Activated CD8-positive, alpha-beta memory T cell treated with anti-CD3 and anti-CD28 coated beads, Interleukin-2, amount 50 U/mL, for 1 hour (primary cell): ENCODE measurements around the gene PRPF38B.
"Not testable (repeated sequence)": the region's sequence is repeated elsewhere in the genome, so short reads cannot be mapped to it uniquely, and the experiment has no call there.

ENCODE experiments used
- DNase-seq: peaks from one replicate; pipeline ENCODE4 v3.0.0-alpha.2; 2020; ENCODE audit errors: extremely low read depth

PRPF38B gene, protein sequence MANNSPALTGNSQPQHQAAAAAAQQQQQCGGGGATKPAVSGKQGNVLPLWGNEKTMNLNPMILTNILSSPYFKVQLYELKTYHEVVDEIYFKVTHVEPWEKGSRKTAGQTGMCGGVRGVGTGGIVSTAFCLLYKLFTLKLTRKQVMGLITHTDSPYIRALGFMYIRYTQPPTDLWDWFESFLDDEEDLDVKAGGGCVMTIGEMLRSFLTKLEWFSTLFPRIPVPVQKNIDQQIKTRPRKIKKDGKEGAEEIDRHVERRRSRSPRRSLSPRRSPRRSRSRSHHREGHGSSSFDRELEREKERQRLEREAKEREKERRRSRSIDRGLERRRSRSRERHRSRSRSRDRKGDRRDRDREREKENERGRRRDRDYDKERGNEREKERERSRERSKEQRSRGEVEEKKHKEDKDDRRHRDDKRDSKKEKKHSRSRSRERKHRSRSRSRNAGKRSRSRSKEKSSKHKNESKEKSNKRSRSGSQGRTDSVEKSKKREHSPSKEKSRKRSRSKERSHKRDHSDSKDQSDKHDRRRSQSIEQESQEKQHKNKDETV

DNA sequence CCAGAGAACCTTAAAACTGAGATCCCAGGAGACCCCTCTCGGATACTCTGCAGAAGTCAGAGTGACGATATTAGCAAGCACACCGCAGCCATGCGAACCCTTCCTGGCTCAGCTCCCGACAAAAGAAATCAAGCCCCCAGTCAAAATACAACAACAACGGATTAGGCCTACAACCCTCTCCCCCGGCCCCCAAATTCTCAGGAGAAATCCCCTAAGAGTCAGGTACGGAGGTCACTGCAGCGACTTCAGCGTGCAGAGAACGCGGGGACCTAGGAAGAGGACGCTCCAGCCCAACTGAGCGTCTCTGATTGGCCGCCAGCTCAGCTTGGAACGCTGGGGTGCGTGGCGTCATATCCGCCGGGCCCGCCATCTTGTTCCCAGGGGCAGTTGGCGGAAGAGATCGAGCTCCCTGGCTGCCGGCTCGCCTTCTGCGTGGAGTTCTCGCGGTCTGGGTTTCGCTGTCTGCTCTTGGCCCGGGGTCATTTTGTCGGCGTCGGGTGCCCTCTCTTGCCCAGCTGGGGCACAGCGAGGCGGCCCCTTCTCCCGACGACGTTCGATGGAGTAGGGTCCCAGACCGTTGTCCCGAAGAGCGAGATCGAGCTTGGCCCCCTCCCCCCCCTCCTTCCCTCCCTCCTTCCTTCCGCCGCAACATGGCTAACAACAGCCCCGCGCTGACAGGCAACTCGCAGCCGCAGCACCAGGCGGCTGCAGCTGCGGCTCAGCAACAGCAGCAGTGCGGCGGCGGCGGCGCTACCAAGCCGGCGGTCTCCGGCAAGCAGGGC, at the start of gene PRPF38B:
TSS of gene PRPF38B (plus strand) at position 369 of the 782 bp plus-strand sequence. CDS start at position 651, 282 bp downstream.
- peak; percentile 81 for DNase-seq

DNA sequence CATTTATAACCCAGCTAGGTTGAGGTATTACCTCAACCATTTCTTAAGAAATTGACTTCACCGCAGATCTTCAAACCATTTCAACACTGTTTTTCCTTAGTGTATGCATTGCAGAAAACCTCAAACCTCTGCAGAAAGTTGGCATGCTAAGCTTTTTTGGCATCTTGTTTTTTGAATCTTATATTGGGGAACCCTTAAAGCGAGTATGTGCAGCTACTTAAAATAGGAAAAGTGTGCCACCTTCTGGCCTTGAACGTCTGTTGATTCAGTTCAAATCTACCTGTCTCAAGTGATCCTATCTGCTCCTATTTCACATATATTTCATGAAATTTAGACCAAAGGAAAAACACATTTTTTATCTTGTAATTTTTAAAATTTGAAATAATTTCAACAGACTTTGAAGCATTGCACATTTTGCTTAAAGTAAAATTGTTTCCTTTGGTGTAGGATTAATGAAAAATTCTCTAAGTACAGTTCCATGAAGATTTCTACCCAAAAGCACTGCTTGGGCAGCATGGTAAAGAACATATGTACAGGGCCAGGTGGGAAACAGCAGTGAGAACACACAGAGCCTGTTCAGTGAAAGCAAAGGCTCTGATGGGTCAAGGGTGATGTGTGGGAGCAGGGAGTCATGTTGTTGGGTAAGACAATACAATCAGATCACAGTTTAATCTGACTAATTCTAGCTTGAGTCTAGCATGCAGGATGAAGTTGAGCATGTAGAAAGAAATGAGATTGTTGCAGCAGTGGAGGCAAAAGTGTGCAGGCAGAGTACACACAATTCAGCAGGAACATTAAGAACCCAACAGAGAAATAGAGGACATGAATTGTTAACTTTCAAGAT, 48.4 kb upstream of the PRPF38B start:
- no peak for DNase-seq

DNA sequence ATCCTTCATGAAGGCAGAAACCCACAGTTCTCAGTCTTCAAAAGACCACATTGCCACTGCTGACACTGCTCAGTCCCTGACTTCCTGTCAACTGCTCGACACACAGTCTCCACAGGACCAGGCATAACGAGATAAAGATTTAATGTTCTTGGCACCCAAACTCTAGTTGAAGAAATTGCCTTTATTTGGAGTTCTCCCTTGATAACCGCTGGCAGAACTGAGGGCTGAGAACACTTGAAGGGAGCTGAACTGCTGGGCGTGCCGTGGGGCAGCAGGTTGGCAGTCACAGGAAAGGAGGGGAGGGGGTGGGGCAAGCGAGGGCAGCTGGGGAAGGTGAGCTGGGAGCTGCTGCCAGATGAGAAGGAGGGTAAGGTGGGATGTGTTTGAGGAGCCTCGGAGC, 47.1 kb upstream of the PRPF38B start:
- no peak for DNase-seq

DNA sequence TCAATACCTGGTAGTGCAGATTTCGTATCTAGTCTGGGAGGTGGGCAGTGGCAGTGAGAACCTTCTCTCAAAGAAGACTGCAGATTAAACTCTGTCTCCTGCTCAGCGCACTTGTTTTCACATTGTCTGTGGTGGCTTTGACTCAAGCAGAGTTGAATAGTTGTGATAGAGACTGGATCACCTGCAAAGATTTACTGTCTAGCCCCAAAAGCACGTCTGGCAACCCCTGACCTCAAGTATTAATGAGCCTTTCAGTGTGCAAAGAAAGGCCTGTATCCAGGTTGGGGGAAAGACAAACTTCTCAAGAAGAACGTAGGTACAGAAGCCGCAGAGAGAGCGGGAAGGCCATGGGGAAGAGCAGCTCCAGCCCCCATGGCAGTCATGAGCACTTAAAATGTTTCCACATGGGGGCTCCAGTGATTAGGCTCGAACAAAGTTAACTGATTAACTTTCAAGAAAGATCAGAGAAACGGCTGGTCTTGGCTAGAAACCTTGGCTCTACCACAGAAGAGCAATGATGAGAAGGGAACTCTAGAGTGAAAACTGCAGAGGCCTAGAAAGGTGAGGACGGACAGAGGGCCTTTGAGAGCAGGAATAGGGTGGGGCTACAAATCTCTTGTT, 46.4 kb upstream of the PRPF38B start:
- DNase-seq = no peak

DNA sequence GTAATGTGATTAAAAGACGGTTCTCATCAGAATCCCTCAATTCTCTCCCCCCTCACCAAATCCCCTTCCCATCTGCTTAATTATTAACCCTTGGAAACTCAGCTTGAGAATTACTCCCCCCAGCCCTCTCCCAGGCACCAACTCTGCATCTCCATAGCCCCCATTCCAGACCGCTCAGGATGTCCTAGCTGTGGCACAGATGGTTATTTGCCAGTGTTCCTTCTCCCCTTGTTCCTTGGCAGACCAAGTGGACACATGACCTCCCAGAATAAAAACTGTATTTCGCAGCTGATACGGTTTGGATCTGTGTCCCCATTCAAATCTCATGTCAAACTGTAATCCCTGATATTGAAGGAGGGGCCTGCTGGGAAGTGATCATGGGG, 45.9 kb upstream of the PRPF38B start:
- no peak for DNase-seq

DNA sequence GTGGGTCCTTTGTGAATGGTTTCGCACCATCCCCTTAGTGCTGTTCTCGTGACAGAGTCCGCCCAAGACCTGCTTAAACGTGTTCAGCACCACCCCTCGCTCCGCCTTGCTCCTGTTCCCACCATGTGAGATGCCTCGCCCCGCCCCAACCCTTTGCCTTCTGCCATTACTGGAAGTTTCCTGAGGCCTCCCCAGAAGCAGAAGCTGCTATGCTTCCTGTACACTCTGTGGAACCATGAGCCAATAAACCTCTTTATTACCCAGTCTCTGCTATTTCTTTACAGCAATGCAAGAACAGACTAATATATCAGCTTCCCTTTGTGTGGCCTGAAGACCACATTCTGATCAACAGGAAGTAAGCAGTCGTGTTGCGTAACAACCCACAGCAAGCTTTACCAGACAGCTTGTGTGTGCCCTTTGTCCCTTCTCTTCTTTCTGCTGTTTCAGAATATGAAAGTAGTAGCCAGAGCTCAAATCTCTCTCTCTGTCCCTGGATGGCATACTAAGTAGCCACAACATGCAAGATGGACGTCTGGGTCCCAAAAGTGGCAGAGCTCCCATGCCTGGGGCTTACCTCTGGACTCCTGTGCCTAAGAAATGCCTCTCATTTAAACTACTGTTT, 45.4 kb upstream of the PRPF38B start:
- peak; percentile 62 for DNase-seq

DNA sequence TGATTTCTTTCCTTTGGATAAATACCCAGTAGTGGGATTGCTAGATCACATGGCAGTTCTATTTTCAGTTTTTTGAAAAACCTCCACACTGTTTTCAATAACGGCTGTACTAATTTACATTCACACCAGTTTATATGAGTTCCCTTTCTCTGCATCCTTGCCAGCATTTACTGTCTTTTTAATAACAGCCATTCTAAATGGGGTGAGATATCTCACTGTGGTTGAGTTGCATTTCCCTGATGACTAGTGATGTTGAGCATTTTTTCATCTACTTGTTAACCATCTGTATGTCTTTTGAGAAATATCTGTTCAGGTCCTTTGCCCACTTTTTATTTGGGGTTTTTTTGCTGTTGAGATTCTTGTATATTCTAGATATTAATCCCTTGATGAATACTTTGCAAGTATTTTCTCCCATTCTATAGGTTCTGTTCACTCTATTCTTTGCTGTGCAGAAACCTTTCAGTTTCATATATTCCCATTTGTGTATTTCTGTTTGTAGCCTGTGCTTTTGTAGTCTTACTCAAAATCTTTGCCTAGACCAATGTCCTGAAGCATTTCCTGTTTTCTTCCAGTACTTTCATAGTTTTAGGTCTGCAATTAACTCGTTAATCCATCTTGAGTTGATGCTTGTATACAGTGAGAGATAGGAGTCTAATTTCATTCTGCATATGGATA, 38.5 kb upstream of the PRPF38B start:
- DNase-seq = no peak

DNA sequence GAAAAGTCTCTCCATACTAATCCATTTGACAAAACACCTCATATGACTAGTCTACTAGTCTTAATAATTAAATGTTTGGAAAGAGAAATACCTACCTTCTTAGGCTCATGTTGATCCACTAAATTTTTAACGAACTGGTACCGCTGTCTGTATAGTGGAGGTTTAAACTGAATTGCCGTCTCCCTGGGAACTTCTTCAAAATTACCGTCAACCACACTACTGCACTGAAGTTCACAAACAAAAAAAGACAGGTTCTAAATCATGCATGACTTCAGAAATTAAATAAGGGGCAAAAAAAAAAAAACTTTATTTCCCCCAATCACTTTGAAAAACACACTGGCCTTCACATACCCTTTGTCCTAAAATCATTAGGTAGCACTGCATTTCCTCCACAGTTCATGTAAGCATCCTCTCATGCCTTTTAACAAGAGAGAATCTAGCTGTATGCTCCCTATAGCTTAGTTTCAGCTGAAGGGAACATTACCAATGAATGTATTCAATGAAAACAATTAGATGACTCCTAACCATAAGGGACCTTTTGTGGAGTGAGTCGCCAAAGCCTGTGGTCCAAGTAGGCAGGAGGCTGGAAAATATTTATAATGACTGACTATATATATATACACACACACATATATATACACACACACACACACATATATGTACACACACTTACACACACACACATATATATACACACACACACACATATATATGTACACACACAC, 34.6 kb upstream of the PRPF38B start:
- no peak for DNase-seq

DNA sequence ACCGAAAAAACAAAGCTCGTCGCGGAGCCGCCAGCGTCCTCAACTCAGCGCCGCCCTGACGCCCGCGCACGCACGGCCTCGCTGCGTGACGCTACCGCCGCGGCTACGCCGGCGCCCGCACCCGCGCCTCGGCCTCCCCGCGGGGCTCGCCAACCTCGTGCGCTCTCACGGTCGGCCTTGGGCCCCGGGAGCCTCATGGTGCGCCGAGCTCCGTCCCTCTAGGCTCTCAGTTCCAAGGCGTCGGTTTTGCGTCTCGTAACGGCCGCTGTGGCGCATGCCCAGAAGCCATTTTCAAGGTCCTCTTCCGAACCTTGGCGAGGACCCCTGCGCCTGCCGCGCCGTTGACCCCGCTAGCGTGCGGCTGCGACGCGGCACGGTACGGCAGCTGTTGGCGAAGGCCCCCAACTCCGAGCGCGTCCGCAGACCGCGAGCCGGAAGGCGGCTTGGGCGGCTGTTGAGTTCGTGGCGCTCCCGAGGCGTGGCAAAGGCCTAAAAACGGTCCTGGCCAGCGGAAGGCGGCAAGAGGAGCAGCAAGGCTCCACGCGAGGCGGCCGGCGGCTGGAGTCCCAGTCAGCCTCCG, 31.0 kb upstream of the PRPF38B start, which contains the start of gene HENMT1:
TSS of gene HENMT1 (minus strand) at position 64 of the 580 bp plus-strand sequence. CDS start 1,209 bp downstream, outside the sequence.
- DNase-seq = peak; percentile 51

DNA sequence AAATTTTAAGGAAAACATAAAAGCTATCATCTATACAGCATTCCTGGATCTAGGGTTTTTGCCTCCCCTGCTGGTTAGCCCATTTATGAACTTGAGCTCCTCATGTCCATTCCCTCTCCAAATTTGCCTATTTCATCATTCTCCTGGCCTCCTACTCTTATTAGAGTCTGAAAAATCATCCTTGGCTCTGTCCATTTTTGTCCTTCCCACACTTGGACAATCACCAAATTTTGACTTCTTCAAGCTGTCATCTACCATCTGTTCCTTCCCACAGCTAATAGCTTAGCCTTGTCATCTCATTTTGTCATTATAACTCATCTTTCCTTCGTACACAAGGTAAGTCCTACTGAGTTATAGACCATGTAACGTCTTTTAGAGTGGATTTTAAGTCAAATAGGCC, 29.0 kb upstream of the PRPF38B start:
- DNase-seq = no peak

DNA sequence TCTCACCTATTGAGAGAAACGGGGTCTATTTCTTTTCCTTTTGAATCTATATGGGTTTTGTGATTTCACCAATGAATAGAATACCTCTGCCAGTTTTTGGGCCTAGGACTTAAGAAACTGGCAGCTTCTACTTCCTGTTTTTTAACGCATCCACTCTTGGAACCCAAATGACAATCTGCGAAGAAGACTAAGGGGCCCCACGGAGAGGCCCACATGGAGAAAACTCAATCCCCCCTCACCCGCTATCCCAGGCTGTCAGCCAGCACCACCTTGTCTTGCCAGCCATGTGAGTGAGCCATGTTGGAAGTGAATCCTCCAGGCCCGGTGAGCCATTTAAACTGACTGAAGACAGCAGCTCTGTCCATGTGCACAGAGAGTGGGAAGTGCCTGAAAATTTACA, 27.6 kb upstream of the PRPF38B start:
- DNase-seq = no peak

DNA sequence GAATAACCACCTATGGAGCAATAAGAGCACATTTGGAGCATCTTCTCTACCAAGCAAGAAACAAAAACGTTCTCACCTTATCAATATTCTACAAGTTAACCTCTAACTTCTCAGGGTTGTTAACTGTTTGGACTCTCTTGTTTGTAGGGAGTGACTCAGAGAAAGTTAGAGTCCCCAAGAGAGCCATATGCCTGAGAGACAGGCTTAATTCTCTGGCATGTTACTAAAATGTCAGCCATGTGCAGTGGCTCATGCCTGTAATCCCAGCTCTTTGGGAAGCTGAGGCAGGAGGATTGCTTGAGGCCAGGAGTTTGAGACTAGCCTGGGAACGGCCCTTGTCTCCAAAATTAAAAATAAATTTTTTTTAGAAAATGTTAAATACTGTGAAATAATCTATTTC, 27.0 kb upstream of the PRPF38B start:
- DNase-seq = no peak

DNA sequence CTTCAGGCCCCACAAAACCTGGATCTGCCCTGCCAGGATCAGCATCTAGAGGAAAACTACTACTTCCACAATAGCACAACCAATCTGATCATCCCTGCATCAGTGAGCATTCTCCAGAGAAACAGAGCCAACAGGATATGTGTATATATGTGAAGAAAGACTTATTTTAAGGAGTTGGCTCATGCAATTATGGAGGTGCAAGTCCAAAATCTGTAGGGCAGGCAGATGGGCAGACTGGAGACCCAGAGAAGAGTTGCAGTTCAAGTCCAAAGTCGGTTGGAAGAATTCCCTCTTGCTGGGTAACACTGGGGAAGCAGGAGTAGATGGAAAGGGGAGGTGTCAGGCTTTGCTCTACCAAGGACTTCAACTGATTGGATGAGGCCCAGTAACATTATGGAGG, 26.3 kb upstream of the PRPF38B start:
- no peak for DNase-seq

DNA sequence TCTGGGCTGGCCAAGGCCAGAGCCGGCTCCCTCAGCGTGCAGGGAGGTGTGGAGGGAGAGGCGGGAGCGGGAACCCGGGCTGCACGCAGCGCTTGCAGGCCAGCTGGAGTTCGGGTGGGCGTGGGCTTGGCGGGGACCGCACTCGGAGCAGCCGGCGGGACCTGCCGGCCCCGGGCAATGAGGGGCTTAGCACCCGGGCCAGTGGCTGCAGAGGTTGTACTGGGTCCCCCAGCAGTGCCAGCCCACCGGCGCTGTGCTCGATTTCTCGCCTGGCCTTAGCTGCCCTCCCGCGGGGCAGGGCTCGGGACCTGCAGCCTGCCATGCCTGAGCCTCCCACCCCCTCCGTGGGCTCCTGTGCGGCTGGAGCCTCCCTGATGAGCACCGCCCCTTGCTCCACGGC, 24.7 kb upstream of the PRPF38B start:
- DNase-seq = not testable (repeated sequence)

DNA sequence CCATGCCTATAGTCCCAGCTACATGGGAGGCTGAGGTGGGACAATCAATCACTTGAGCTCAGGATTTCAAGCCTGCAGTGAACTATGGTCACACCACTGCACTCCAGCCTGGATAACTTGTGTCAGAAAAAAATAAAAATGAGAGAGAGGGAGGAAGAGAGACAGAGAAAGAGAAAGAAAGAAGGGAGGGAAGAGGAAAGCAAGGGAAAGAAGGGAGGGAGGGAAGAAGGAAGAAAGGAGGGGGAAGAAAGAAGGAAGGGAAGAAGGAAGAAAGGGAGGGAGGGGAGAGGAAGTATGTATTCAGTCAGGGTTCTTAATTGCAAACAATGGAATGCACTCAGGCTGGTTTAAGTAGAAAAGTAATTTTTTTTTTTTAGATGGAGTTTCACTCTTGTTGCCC, 23.3 kb upstream of the PRPF38B start:
- DNase-seq = no peak

DNA sequence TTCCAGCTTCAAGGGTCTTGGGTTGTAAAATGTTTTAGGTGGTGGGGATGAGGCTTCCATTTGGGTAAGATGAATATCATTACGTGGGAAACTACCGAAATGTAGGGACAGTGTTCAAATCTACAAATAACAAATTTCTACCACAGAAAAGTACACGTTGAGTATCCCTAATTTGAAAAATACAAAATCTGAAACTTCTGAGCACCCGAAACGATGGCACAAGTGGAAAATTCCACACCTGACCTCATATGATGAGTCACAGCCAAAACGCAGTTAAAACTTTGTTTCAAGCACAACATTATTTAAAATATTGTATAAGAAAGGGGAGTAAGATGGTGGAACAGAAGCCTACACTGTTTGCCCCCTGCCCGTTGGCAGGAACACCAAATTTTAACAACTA, 22.4 kb upstream of the PRPF38B start:
- DNase-seq = no peak

DNA sequence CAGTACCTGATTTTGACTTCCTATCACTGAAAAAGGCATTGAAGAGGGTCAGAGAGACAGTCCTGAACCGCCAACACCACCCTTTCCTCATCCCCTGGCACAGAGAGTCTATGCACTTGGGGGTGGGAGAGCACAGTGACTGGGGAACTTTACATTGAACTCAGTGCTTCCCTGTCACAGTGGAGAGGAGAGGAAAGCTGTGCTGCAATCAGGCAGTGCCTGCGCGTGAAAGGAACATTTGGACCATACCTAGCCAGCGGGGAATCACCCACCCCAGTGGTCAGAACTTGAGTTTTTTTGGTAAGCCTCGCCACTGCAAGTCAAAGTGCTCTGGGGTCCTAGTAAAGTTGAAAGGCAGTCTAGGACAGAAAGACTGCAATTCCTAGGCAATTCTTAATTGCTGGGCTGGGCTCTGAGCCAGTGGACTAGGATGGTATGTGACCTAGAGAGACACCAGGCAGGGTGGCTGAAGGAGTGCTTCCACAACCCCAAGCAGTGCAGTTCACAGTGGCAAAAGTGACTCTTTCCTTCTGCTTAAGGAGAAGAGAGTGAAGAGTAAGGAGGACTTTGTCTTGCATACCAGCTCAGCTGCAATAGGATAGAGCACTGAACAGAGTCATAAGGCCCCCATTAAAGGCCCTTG, 21.9 kb upstream of the PRPF38B start:
- no peak for DNase-seq

DNA sequence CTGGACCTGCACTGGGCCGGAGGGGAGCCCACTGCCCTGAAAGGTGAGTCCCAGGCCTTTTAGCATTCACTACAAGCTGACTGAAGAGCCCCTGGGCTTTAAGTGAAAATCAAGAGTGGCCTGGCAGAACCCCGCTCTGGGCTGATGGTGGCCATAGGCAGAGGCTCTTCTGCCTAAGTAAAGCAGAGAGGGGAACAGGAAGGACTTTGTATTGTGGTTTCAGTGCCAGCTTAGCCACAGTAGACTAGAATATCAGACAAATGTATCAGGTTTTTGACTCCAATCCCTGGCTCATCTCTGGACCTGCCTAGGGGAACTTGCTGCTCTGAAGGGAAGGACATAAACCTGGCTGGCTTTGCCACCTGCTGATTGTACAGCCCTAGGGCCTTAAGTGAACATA, 21.0 kb upstream of the PRPF38B start:
- DNase-seq = no peak

DNA sequence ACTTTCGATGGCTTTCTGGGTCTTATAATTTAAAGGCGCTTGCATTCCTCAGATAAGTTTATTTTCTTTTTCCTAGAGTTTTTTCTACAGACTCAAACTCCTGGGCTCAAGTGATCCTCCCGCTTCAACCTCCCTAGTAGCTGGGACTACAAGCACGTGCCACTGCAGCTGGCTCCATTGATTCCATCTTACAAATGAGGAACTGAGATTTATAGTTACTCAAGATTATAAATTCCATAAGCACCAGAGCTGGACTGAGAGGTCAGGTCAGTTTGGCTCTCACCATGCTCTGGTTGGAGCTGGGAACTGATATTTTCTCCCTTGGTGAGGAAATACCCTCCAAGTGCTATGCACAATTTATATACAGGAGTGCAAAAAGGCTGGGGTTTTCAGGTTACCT, 13.4 kb upstream of the PRPF38B start:
- no peak for DNase-seq
